Keratinocyte (primary cell): Measurements from ENCODE around the gene CCDC7.
"Not testable (repeated sequence)": the region's sequence is repeated elsewhere in the genome, so short reads cannot be mapped to it uniquely, and the experiment has no call there.

Experiments
- EZH2 ChIP-seq: IDR thresholded peaks from one replicate; pipeline ENCODE4 v1.6.1; 2012; ENCODE audit warnings: inconsistent platforms, mild to moderate bottlenecking, low read length, moderate library complexity
- TF ChIP-seq, protein P1 (sequence below), 3 experiments: IDR thresholded peaks in 1 of 3; conservative IDR thresholded peaks in 1 of 3; optimal IDR thresholded peaks in 1 of 3; 2 replicates in 2 of 3; 3 replicates in 1 of 3; pipeline versions ENCODE3 to v1.5.1; 2011; ENCODE audit warnings: low read length in 3 of 3, mild to moderate bottlenecking in 3 of 3, moderate library complexity in 2 of 3, control low read depth in 1 of 3, inconsistent platforms in 1 of 3; ENCODE audit not compliant: insufficient read depth in 2 of 3; ENCODE audit errors: extremely low read depth in 1 of 3

DNA sequence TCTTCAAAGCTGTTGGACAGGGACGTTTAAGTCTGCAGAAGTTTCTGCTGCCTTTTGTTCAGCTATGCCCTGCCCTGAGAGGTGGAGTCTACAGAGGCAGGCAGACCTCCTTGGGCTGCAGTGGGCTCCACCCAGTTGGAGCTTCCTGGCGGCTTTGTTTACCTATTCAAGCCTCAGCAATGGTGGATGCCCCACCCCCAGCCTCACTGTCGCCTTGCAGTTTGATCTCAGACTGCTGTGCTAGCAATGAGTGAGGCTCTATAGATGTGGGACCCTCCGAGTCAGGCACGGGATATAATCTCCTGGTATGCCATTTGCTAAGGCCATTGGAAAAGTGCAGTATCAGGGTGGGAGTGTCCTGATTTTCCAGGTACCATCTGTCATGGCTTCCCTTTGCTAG is 152.1 kb downstream of the CCDC7 start:
- TF ChIP-seq, protein P1, sequence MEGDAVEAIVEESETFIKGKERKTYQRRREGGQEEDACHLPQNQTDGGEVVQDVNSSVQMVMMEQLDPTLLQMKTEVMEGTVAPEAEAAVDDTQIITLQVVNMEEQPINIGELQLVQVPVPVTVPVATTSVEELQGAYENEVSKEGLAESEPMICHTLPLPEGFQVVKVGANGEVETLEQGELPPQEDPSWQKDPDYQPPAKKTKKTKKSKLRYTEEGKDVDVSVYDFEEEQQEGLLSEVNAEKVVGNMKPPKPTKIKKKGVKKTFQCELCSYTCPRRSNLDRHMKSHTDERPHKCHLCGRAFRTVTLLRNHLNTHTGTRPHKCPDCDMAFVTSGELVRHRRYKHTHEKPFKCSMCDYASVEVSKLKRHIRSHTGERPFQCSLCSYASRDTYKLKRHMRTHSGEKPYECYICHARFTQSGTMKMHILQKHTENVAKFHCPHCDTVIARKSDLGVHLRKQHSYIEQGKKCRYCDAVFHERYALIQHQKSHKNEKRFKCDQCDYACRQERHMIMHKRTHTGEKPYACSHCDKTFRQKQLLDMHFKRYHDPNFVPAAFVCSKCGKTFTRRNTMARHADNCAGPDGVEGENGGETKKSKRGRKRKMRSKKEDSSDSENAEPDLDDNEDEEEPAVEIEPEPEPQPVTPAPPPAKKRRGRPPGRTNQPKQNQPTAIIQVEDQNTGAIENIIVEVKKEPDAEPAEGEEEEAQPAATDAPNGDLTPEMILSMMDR (optimal IDR thresholded peaks at IDR 0.05 in 1 of 3, IDR thresholded peaks at IDR 0.05 in 1 of 3, conservative IDR thresholded peaks at IDR 0.05 in 1 of 3; ENCODE audit: extremely low read depth in 1 of 3, insufficient read depth in 2 of 3, low read length in 3 of 3), result not testable (repeated sequence)
- not testable (repeated sequence) for TF ChIP-seq EZH2
